ENCODE data around the gene PAN2. TPM values are rescaled to one million over a fixed set of nuclear protein-coding genes. Genes with fewer than 3 reads are reported as not detected.

Gene PAN2
- total RNA-seq = 100 to 1,000 TPM in 1 of 4 donors, 10 to 100 TPM in 3; 27.2 to 141 (median 39.7) TPM

- H3K27ac ChIP-seq = peak within 1 kb of the TSS; percentile 95
- peak within 1 kb of the TSS; percentile 67 for H3K4me3 ChIP-seq
- WGBS = under 1% methylated on average over 44 of the region's 45 CpGs
- peaks cover 18% of the 10 kb centered on the region for H3K4me1 ChIP-seq
- no peaks in the 10 kb centered on the region for H3K36me3 ChIP-seq
- DNase-seq (ENCODE audit: low spot score in 2 of 2) = peak; percentile 96 to 98
- no peaks in the 10 kb centered on the region for H3K27me3 ChIP-seq
- peak in 1 of 2 donors; percentile 65 for TF ChIP-seq POLR2A (IDR thresholded peaks at IDR 0.05)
- TF ChIP-seq CTCF (IDR thresholded peaks at IDR 0.05) = peak; percentile 44 to 66
- peak in 1 of 3 donors; percentile 91 for TF ChIP-seq POLR2AphosphoS5 (IDR thresholded peaks at IDR 0.05)
- TF ChIP-seq EP300 (IDR thresholded peaks at IDR 0.05) = no peak
- H3K9me3 ChIP-seq = no peaks in the 10 kb centered on the region
Measured at GRCh38 chr12:56333679-56334489, at the start of gene PAN2. Gene PAN2, minus strand, starts transcription at chr12:56334000. Its CDS starts 906 bp downstream, at chr12:56333094.

- Histone ChIP-seq H3K9me3 (no peaks in the 10 kb centered on the region), H3K27ac (no peak overlapping the region), H3K36me3 (no peaks in the 10 kb centered on the region), H3K4me1 (no peaks in the 10 kb centered on the region), H3K4me3 (no peak overlapping the region), H3K27me3 (no peaks in the 10 kb centered on the region)
- WGBS = 95% methylated on average over 16 of the region's 16 CpGs
- TF ChIP-seq CTCF (IDR thresholded peaks at IDR 0.05) (no peak), POLR2AphosphoS5 (IDR thresholded peaks at IDR 0.05) (no peak), EP300 (IDR thresholded peaks at IDR 0.05) (no peak)
- DNase-seq (ENCODE audit: low spot score in 2 of 2) = no peak
Measured at GRCh38 chr12:56382611-56383010, 48.8 kb upstream of the PAN2 start.

GRCh38 chr12:56377989-56378316, 44.2 kb upstream of the PAN2 start:
- no peak overlapping the region for H3K27ac ChIP-seq
- WGBS = 39% methylated on average over 1 of the region's 1 CpG
- H3K9me3 ChIP-seq = peaks cover 7% of the 10 kb centered on the region
- TF ChIP-seq POLR2AphosphoS5 (IDR thresholded peaks at IDR 0.05) (no peak), EP300 (IDR thresholded peaks at IDR 0.05) (no peak), CTCF (IDR thresholded peaks at IDR 0.05) (no peak), POLR2A (IDR thresholded peaks at IDR 0.05) (no peak)
- no peak overlapping the region for H3K4me3 ChIP-seq
- H3K4me1 ChIP-seq = no peaks in the 10 kb centered on the region
- H3K27me3 ChIP-seq = no peaks in the 10 kb centered on the region
- DNase-seq (ENCODE audit: low spot score in 2 of 2) = no peak
- H3K36me3 ChIP-seq = no peaks in the 10 kb centered on the region

- no peaks in the 10 kb centered on the region for H3K27me3 ChIP-seq
- H3K36me3 ChIP-seq = no peaks in the 10 kb centered on the region
- no peak overlapping the region for H3K4me3 ChIP-seq
- no peaks in the 10 kb centered on the region for H3K4me1 ChIP-seq
- WGBS = 85% methylated on average over 4 of the region's 4 CpGs
- H3K9me3 ChIP-seq = peaks cover 7% of the 10 kb centered on the region
- no peak for DNase-seq (ENCODE audit: low spot score in 2 of 2)
- no peak for TF ChIP-seq EP300 (IDR thresholded peaks at IDR 0.05)
- no peak overlapping the region for H3K27ac ChIP-seq
Measured at GRCh38 chr12:56377310-56377988, 43.6 kb upstream of the PAN2 start.

GRCh38 chr12:56375598-56376434, 42.0 kb upstream of the PAN2 start:
- Histone ChIP-seq H3K4me3 (no peak overlapping the region), H3K9me3 (peaks cover 7% of the 10 kb centered on the region), H3K27me3 (no peaks in the 10 kb centered on the region), H3K27ac (no peak overlapping the region), H3K36me3 (no peaks in the 10 kb centered on the region), H3K4me1 (no peaks in the 10 kb centered on the region)
- no peak for TF ChIP-seq POLR2A (IDR thresholded peaks at IDR 0.05)
- TF ChIP-seq POLR2AphosphoS5 (IDR thresholded peaks at IDR 0.05) = no peak
- TF ChIP-seq CTCF (IDR thresholded peaks at IDR 0.05) = no peak
- no peak for TF ChIP-seq EP300 (IDR thresholded peaks at IDR 0.05)
- DNase-seq (ENCODE audit: low spot score in 2 of 2) = no peak
- 68% methylated on average over 11 of the region's 11 CpGs for WGBS
